Liver (tissue), 9 donors: ENCODE measurements around the gene DNAH7. TPM values are rescaled to one million over a fixed set of nuclear protein-coding genes. Genes with fewer than 3 reads are reported as not detected.

Experiments
- DNase-seq: peaks from one replicate; pipeline ENCODE4 v3.0.0-alpha.2; 2017; ENCODE audit warnings: low spot score
- H3K27ac ChIP-seq, 2 donors: one replicate each; pipeline ENCODE4 v1.7.0; 2013; ENCODE audit warnings: inconsistent platforms in 2 of 2, low read length in 2 of 2, control low read depth in 1 of 2, low read depth in 1 of 2, mild to moderate bottlenecking in 1 of 2
- H3K27me3 ChIP-seq, 4 donors: one replicate each; pipeline versions ENCODE4 v1.6.1 to v1.7.0; 2013; ENCODE audit warnings: low read length in 3 of 4, inconsistent platforms in 1 of 4, mild to moderate bottlenecking in 1 of 4, moderate library complexity in 1 of 4; ENCODE audit not compliant: control insufficient read depth in 4 of 4, insufficient read depth in 4 of 4
- H3K36me3 ChIP-seq, 4 donors: one replicate each; pipeline versions ENCODE4 v1.6.1 to v1.7.0; 2013; ENCODE audit warnings: low read length in 3 of 4, mild to moderate bottlenecking in 3 of 4, low read depth in 1 of 4, moderate library complexity in 1 of 4; ENCODE audit not compliant: control insufficient read depth in 4 of 4, insufficient read depth in 3 of 4
- H3K4me1 ChIP-seq, 4 donors: one replicate each; pipeline versions ENCODE4 v1.6.1 to v1.7.0; 2013; ENCODE audit warnings: low read length in 3 of 4, mild to moderate bottlenecking in 3 of 4, moderate library complexity in 1 of 4; ENCODE audit not compliant: control insufficient read depth in 4 of 4, insufficient read depth in 4 of 4
- H3K4me3 ChIP-seq, 3 donors: one replicate each; pipeline versions ENCODE4 v1.6.1 to v1.7.0; 2013; ENCODE audit warnings: low read length in 3 of 3, control low read depth in 1 of 3, low read depth in 1 of 3, mild to moderate bottlenecking in 1 of 3
- H3K9ac ChIP-seq, 2 donors: one replicate each; pipeline ENCODE4 v1.7.0; 2013; ENCODE audit warnings: low read length in 2 of 2, mild to moderate bottlenecking in 2 of 2, moderate library complexity in 2 of 2, control low read depth in 1 of 2, low read depth in 1 of 2
- H3K9me3 ChIP-seq, 4 donors: one replicate each; pipeline versions ENCODE4 v1.6.1 to v1.7.0; 2013; ENCODE audit warnings: low read length in 3 of 4; ENCODE audit not compliant: control insufficient read depth in 4 of 4
- ATF3 ChIP-seq: IDR thresholded peaks from 2 replicates; pipeline ENCODE4 v1.6.1; 2016; ENCODE audit warnings: antibody characterized with exemption
- CTCF ChIP-seq: fragments of 150-350 bp; IDR thresholded peaks from 2 replicates; pipeline ENCODE4 v1.5.1; 2017; ENCODE audit warnings: improper control_type of control experiment, low read depth, low read length; ENCODE audit not compliant: missing input control
- EGR1 ChIP-seq, 2 donors: IDR thresholded peaks; 2 replicates each; pipeline ENCODE4 v1.6.1; 2016 to 2018; ENCODE audit warnings: antibody characterized with exemption in 2 of 2, low read depth in 2 of 2
- FOXA1 ChIP-seq: IDR thresholded peaks from 2 replicates; pipeline ENCODE4 v1.6.1; 2016; ENCODE audit warnings: antibody characterized with exemption
- FOXA2 ChIP-seq: IDR thresholded peaks from 2 replicates; pipeline ENCODE4 v1.6.1; 2016; ENCODE audit warnings: antibody characterized with exemption
- GABPA ChIP-seq, 2 donors: IDR thresholded peaks in 1 of 2; conservative IDR thresholded peaks in 1 of 2; 2 replicates each; pipeline ENCODE4 v1.6.1; 2016; ENCODE audit warnings: antibody characterized with exemption in 2 of 2, mild to moderate bottlenecking in 1 of 2, moderate library complexity in 1 of 2
- HNF4A ChIP-seq, 2 donors: conservative IDR thresholded peaks; 2 replicates each; pipeline ENCODE4 v1.6.1; 2016; ENCODE audit warnings: antibody characterized with exemption in 2 of 2, mild to moderate bottlenecking in 2 of 2
- HNF4G ChIP-seq: IDR thresholded peaks from 2 replicates; pipeline ENCODE4 v1.6.1; 2016; ENCODE audit warnings: antibody characterized with exemption
- JUND ChIP-seq, 2 donors: IDR thresholded peaks; 2 replicates each; pipeline ENCODE4 v1.6.1; 2016; ENCODE audit warnings: antibody characterized with exemption in 2 of 2
- MAX ChIP-seq: IDR thresholded peaks from 2 replicates; pipeline ENCODE4 v1.6.1; 2016; ENCODE audit warnings: antibody characterized with exemption
- NR2F2 ChIP-seq: IDR thresholded peaks from 2 replicates; pipeline ENCODE4 v1.6.1; 2016; ENCODE audit warnings: antibody characterized with exemption
- RAD21 ChIP-seq, 2 donors: IDR thresholded peaks; 2 replicates each; pipeline ENCODE4 v1.6.1; 2016; ENCODE audit warnings: antibody characterized with exemption in 2 of 2, mild to moderate bottlenecking in 2 of 2
- REST ChIP-seq: IDR thresholded peaks from 2 replicates; pipeline ENCODE4 v1.6.1; 2016; ENCODE audit warnings: antibody characterized with exemption, mild to moderate bottlenecking
- RXRA ChIP-seq, 2 donors: IDR thresholded peaks; 2 replicates each; pipeline ENCODE4 v1.6.1; 2017 to 2018; ENCODE audit warnings: antibody characterized with exemption in 2 of 2, mild to moderate bottlenecking in 1 of 2
- SP1 ChIP-seq: IDR thresholded peaks from 2 replicates; pipeline ENCODE4 v1.6.1; 2018; ENCODE audit warnings: antibody characterized with exemption, mild to moderate bottlenecking
- TAF1 ChIP-seq: conservative IDR thresholded peaks from 2 replicates; pipeline ENCODE4 v1.6.1; 2016; ENCODE audit warnings: antibody characterized with exemption, mild to moderate bottlenecking
- YY1 ChIP-seq: IDR thresholded peaks from 2 replicates; pipeline ENCODE4 v1.6.1; 2016; ENCODE audit warnings: antibody characterized with exemption, mild to moderate bottlenecking
- ZBTB33 ChIP-seq: IDR thresholded peaks from 2 replicates; pipeline ENCODE4 v1.6.1; 2016; ENCODE audit warnings: antibody characterized with exemption
- WGBS: extraction: QIAGEN DNeasy Blood & Tissue Kit; methylation state at CpG from one replicate; pipeline ENCODE4 v1.1.7; 2013; 5-methylcytosine and 5-hydroxymethylcytosine counted together
- polyA plus RNA-seq, 2 donors: library from polyadenylated mRNA; stranded (reverse) in 1 of 2; unstranded in 1 of 2; fragments of 200-250 nt in 1 of 2; fragments of >200 nt in 1 of 2; fragmentation: Nextera tagmentation in 1 of 2; extraction: Ambion mirVana in 1 of 2; gene quantifications; one replicate each; pipeline versions ENCODE4 v1.2.1 to v1.2.3, GENCODE V29; 2013 to 2015
- total RNA-seq, 2 donors: library from RNA; depleted of rRNA; stranded (reverse); fragments of >200 nt; gene quantifications; one replicate each; pipeline ENCODE4 v1.2.3, GENCODE V29; 2014
- donor health status: healthy.
- donor health status: healthy.
- donor health status: healthy.
- donor health status: healthy.
- donor health status: healthy.

The DNAH7 gene
- total and polyA plus RNA-seq, 4 donors, result under 0.01 to 0.50 (median 0.07) TPM

GRCh38 chr2:195758846-195759245 is 309.8 kb downstream of the DNAH7 start:
- no peak overlapping the region for H3K9ac ChIP-seq
- no peak for DNase-seq
- H3K4me3 ChIP-seq, result no peak overlapping the region
- H3K9me3 ChIP-seq, result peaks cover 0 to 6% (median under 1%) of the 10 kb centered on the region in 4 donors
- no peaks in the 10 kb centered on the region for H3K36me3 ChIP-seq
- no peak overlapping the region for H3K27ac ChIP-seq
- no peaks in the 10 kb centered on the region for H3K4me1 ChIP-seq
- 90% methylated on average over 3 of the region's 3 CpGs for WGBS
- H3K27me3 ChIP-seq, result no peaks in the 10 kb centered on the region
- no peak for TF ChIP-seq CTCF
- TF ChIP-seq ZBTB33, result no peak
- TF ChIP-seq FOXA1, result no peak
- TF ChIP-seq NR2F2, result no peak
- TF ChIP-seq RAD21 (IDR thresholded peaks at IDR 0.05), result no peak
- no peak for TF ChIP-seq MAX
- TF ChIP-seq SP1, result no peak
- TF ChIP-seq RXRA (IDR thresholded peaks at IDR 0.05), result no peak
- TF ChIP-seq GABPA (IDR thresholded peaks at IDR 0.05 in 1 of 2, conservative IDR thresholded peaks at IDR 0.05 in 1 of 2), result no peak
- TF ChIP-seq JUND (IDR thresholded peaks at IDR 0.05), result no peak
- no peak for TF ChIP-seq EGR1 (IDR thresholded peaks at IDR 0.05; ENCODE audit: low read depth in 2 of 2)
- TF ChIP-seq HNF4G, result no peak
- TF ChIP-seq TAF1, result no peak
- TF ChIP-seq YY1, result no peak
- no peak for TF ChIP-seq FOXA2
- TF ChIP-seq HNF4A (conservative IDR thresholded peaks at IDR 0.05), result no peak

GRCh38 chr2:195756218-195756942 is 312.3 kb downstream of the DNAH7 start:
- no peaks in the 10 kb centered on the region for H3K4me1 ChIP-seq
- no peak overlapping the region for H3K27ac ChIP-seq
- no peaks in the 10 kb centered on the region for H3K36me3 ChIP-seq
- H3K9ac ChIP-seq, result no peak overlapping the region
- H3K4me3 ChIP-seq, result no peak overlapping the region
- no peak for DNase-seq
- 80% methylated on average over 7 of the region's 7 CpGs for WGBS
- H3K27me3 ChIP-seq, result no peaks in the 10 kb centered on the region
- peaks cover 0 to 6% (median 0%) of the 10 kb centered on the region in 4 donors for H3K9me3 ChIP-seq
- TF ChIP-seq REST (no peak), RAD21 (IDR thresholded peaks at IDR 0.05) (no peak), CTCF (no peak), RXRA (IDR thresholded peaks at IDR 0.05) (no peak), HNF4A (conservative IDR thresholded peaks at IDR 0.05) (no peak), FOXA2 (no peak), ATF3 (no peak), MAX (no peak), GABPA (IDR thresholded peaks at IDR 0.05 in 1 of 2, conservative IDR thresholded peaks at IDR 0.05 in 1 of 2) (no peak), ZBTB33 (no peak), JUND (IDR thresholded peaks at IDR 0.05) (no peak), YY1 (no peak), HNF4G (no peak), NR2F2 (no peak), EGR1 (IDR thresholded peaks at IDR 0.05; ENCODE audit: low read depth in 2 of 2) (no peak)
